GM23338 (cell line): ENCODE data around the gene PVRIG.
"Not testable (repeated sequence)": the region's sequence is repeated elsewhere in the genome, so short reads cannot be mapped to it uniquely, and the experiment has no call there.

ENCODE experiments used
- CREB1 ChIP-seq: fragments of 250-450 bp; sonication (Bioruptor Pico); IDR thresholded peaks from 2 replicates; pipeline ENCODE4 v1.5.0; 2020; ENCODE audit warnings: low read depth, mild to moderate bottlenecking, moderate library complexity
- CTCF ChIP-seq, 2 experiments: fragments of 200-600 bp in 1 of 2; sonication (generic) in 1 of 2; conservative IDR thresholded peaks; 2 replicates each; pipeline versions ENCODE4 v1.5.1 to v1.6.1; 2016 to 2017; ENCODE audit warnings: antibody characterized with exemption in 2 of 2, low read depth in 2 of 2, mild to moderate bottlenecking in 2 of 2, moderate library complexity in 1 of 2
- ETS1 ChIP-seq: IDR thresholded peaks from 2 replicates; pipeline ENCODE4 v1.6.1; 2016; ENCODE audit warnings: antibody characterized with exemption
- EZH2 ChIP-seq: fragments of 200-600 bp; sonication (generic); IDR thresholded peaks from one replicate; pipeline ENCODE4 v1.8.0; 2017; ENCODE audit warnings: antibody characterized with exemption, mild to moderate bottlenecking, low read depth; ENCODE audit not compliant: unreplicated experiment
- EZH2phosphoT487 ChIP-seq: fragments of 200-600 bp; sonication (generic); IDR thresholded peaks from one replicate; pipeline ENCODE4 v1.8.1; 2018; ENCODE audit warnings: antibody characterized with exemption; ENCODE audit not compliant: unreplicated experiment
- JUNB ChIP-seq: IDR thresholded peaks from one replicate; pipeline ENCODE4 v1.6.1; 2016; ENCODE audit warnings: antibody characterized with exemption; ENCODE audit not compliant: unreplicated experiment
- NANOG ChIP-seq: IDR thresholded peaks from 2 replicates; pipeline ENCODE4 v1.6.1; 2016; ENCODE audit warnings: antibody characterized with exemption, borderline replicate concordance
- POLR2AphosphoS5 ChIP-seq: IDR thresholded peaks from 2 replicates; pipeline ENCODE4 v1.6.1; 2016; ENCODE audit warnings: antibody characterized with exemption, low read depth
- REST ChIP-seq: IDR thresholded peaks from one replicate; pipeline ENCODE4 v1.6.1; 2018; ENCODE audit warnings: antibody characterized with exemption; ENCODE audit not compliant: unreplicated experiment
- STAT1 ChIP-seq: IDR thresholded peaks from one replicate; pipeline ENCODE4 v1.6.1; 2016; ENCODE audit warnings: antibody characterized with exemption; ENCODE audit not compliant: unreplicated experiment
- ZNF114 ChIP-seq: fragments of 250-450 bp; sonication (Bioruptor Pico); IDR thresholded peaks from 2 replicates; pipeline ENCODE4 v1.5.0; 2020; ENCODE audit warnings: mild to moderate bottlenecking, moderate library complexity
- ZNF331 ChIP-seq: fragments of 250-450 bp; sonication (Bioruptor Pico); IDR thresholded peaks from 2 replicates; pipeline ENCODE4 v1.5.0; 2020; ENCODE audit warnings: low read depth, mild to moderate bottlenecking, moderate library complexity
- ZNF462 ChIP-seq: fragments of 250-450 bp; sonication (Bioruptor Pico); IDR thresholded peaks from 2 replicates; pipeline ENCODE4 v1.5.0; 2020; ENCODE audit warnings: mild to moderate bottlenecking, moderate library complexity

GRCh38 chr7:100268882-100269281 is 49.1 kb downstream of the PVRIG start:
- not testable (repeated sequence) for TF ChIP-seq CTCF (conservative IDR thresholded peaks at IDR 0.05; ENCODE audit: low read depth in 2 of 2); JUNB; EZH2; EZH2phosphoT487; POLR2AphosphoS5; REST; STAT1; NANOG; ETS1; CREB1; ZNF462 (CRISPR knock-in tag); ZNF331 (CRISPR knock-in tag); ZNF114
